GM21390 (cell line): Measurements from ENCODE around the gene PATJ.
"Not testable (repeated sequence)": the region's sequence is repeated elsewhere in the genome, so short reads cannot be mapped to it uniquely, and the experiment has no call there.

Experiments used
- ATAC-seq: cut with Tn5 transposase; IDR thresholded peaks from one replicate; pipeline ENCODE4 v1.9.1; 2021; ENCODE audit not compliant: unreplicated experiment

Gene PATJ

GRCh38 chr1:61875198-61875597 is 132.9 kb downstream of the PATJ start:
- no peak for ATAC-seq

GRCh38 chr1:61879887-61880474 is 137.7 kb downstream of the PATJ start:
- not testable (repeated sequence) for ATAC-seq

GRCh38 chr1:61887076-61887867 is 145.0 kb downstream of the PATJ start:
- ATAC-seq: no peak

- ATAC-seq: no peak
These were observed 145.8 kb downstream of the PATJ start for GRCh38 chr1:61887931-61888564.

- no peak for ATAC-seq
These were observed 146.5 kb downstream of the PATJ start for GRCh38 chr1:61888808-61889207.

- ATAC-seq: not testable (repeated sequence)
These were observed 148.2 kb downstream of the PATJ start for GRCh38 chr1:61890435-61890834.

GRCh38 chr1:61892977-61893376 is 150.7 kb downstream of the PATJ start:
- no peak for ATAC-seq

- ATAC-seq: not testable (repeated sequence)
These were observed 152.0 kb downstream of the PATJ start for GRCh38 chr1:61894296-61894695.

GRCh38 chr1:61895175-61895574 is 152.9 kb downstream of the PATJ start:
- no peak for ATAC-seq

GRCh38 chr1:61898658-61899057 is 156.4 kb downstream of the PATJ start:
- ATAC-seq: no peak

GRCh38 chr1:61904354-61904753 is 162.1 kb downstream of the PATJ start:
- ATAC-seq: no peak

GRCh38 chr1:61907102-61907501 is 164.8 kb downstream of the PATJ start:
- no peak for ATAC-seq

- ATAC-seq: no peak
These were observed 167.8 kb downstream of the PATJ start for GRCh38 chr1:61910035-61910434.

GRCh38 chr1:61914823-61915482 is 172.7 kb downstream of the PATJ start:
- no peak for ATAC-seq

- no peak for ATAC-seq
These were observed 179.2 kb downstream of the PATJ start for GRCh38 chr1:61921435-61921834.

- no peak for ATAC-seq
These were observed 180.7 kb downstream of the PATJ start for GRCh38 chr1:61922950-61923480.

- ATAC-seq: no peak
These were observed 183.5 kb downstream of the PATJ start for GRCh38 chr1:61925591-61926298.

GRCh38 chr1:61926597-61926996 is 184.3 kb downstream of the PATJ start:
- no peak for ATAC-seq

- ATAC-seq: no peak
These were observed 187.9 kb downstream of the PATJ start for GRCh38 chr1:61930116-61930645.

- ATAC-seq: no peak
These were observed 189.5 kb downstream of the PATJ start for GRCh38 chr1:61931587-61932279.
